GM12872 (cell line): ENCODE data around the gene DRD1.

Experiments used
- TF ChIP-seq, protein P1 (sequence below): IDR thresholded peaks from 3 replicates; pipeline ENCODE4 v1.5.1; 2011; ENCODE audit warnings: low read depth, mild to moderate bottlenecking, low read length, moderate library complexity; ENCODE audit not compliant: insufficient read depth

DRD1 gene

DNA sequence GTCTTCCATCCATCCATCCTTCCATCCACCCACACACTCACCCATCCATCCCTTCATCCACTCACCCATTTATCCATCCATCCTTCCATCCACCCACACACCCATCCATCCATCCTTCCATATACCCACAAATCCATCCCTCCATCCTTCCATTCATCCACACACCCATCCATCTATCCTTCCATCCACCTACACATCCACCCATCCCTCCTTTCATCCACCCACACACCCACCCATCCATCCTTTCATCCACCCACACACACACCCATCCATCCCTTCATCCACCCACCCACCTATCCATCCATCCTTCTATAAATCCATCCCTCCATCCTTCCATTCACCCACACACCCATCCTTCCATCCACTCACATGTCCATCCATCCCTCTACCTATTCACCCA, 23.6 kb downstream of the DRD1 start:
- TF ChIP-seq, protein P1, sequence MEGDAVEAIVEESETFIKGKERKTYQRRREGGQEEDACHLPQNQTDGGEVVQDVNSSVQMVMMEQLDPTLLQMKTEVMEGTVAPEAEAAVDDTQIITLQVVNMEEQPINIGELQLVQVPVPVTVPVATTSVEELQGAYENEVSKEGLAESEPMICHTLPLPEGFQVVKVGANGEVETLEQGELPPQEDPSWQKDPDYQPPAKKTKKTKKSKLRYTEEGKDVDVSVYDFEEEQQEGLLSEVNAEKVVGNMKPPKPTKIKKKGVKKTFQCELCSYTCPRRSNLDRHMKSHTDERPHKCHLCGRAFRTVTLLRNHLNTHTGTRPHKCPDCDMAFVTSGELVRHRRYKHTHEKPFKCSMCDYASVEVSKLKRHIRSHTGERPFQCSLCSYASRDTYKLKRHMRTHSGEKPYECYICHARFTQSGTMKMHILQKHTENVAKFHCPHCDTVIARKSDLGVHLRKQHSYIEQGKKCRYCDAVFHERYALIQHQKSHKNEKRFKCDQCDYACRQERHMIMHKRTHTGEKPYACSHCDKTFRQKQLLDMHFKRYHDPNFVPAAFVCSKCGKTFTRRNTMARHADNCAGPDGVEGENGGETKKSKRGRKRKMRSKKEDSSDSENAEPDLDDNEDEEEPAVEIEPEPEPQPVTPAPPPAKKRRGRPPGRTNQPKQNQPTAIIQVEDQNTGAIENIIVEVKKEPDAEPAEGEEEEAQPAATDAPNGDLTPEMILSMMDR = no peak

DNA sequence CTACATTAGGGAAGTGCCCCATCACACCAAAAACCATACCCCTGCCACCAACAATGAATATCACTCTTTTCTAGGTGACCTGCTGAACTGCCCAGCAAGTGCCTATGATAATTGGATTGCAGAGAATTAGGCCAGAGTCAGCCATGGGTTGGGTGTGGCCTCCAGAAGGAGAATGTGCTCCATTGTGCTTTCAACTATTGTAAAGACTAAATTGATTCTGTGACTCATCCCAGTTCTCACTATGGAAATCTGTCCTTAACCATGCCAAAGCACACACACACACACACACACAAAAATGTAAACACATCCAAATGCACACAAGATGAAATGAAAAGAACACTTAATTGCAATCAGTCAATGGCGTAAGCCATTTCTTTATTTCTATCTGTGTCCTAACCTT, 25.7 kb downstream of the DRD1 start:
- TF ChIP-seq, protein P1 = no peak

DNA sequence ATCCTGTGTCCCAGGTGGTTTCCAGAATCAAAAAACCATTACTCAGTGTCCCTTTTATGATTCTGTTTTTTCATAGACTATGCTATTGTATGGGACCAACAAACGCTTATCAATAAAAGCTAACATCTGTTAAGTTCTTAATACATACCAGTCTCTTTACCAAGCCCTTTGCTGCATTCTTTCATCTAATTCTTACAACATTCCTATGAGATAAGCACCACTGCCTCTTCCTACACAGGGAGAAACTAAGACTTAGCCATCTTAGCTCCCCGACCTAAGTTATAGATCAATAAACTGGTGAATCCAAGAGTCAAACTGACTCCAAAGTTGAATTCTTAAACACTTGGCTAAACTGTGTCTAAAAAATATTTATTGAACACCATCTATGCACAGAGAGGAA, 26.6 kb downstream of the DRD1 start:
- TF ChIP-seq, protein P1 = no peak

DNA sequence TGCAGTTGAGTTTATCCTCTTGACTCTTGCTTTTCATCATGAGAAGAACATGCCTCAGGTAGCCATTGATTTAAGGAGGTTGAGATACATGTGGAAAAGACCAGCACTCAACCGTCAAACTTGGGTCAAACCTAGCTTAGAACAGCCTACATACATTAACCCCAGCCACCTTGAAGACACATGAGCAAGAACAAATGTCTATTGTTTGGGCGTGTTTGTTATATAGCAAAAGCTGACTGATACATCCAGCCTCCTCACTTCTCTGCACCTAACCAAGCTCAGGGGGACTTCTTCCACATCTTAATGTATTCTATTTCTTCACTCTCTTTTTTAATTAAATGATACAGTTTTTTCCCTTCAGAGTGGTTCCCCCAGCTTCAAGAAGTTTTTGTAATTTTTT, 28.7 kb downstream of the DRD1 start:
- TF ChIP-seq, protein P1 = no peak

DNA sequence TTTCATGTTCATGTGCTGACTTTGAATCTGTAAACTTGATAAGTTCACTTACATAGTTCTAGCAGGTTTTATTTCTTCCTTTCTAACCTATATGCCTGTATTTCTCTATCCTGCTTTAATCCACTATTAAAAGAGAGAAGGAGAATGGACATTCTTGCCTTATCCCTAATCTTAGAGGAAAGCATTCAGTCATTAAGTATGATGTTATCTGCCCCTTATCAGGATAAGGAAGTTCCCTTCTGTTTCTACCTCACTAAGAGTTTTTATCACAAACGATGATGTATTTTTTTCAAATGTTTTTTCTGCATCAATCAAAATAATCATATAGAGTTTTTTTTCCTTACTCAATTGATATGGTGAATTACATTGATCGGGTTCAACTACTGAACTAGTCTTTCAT, 33.1 kb downstream of the DRD1 start:
- TF ChIP-seq, protein P1 = no peak

DNA sequence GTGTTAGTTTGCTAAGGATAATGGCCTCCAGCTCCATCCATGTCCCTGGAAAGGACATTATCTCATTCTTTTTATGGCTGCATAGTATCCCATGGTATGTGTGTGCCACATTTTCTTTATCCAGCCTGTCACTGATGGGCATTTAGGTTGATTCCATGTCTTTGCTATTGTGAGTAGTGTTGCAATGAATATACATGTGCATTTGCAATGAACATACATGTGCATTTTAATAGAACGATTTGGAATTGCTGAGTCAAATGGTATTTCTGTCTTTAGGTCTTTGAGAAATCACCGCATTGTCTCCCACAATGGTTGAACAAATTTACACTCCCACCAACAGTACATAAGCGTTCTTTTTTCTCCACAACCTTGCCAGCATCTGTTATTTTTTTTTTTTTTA, 37.7 kb downstream of the DRD1 start:
- TF ChIP-seq, protein P1 = no peak

DNA sequence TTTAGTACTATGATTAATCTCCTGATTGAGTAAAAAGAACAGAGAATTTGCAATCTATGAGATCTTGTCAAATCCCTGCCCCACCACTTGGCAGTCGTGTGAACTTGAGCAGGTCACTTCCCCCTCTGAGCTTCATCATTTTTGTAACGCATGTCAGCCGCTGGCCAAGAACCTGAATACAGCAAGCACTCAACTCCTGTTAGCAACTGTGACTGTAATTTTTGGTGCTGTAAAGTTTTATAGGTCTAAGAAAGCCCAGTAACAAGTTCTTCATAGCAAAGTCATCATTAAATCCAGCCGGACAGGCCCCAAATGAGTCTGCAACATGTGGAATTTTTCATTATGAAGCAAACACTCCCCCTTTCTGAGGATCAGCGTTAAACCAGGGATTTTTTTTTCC, 49.4 kb downstream of the DRD1 start:
- TF ChIP-seq, protein P1 = no peak

DNA sequence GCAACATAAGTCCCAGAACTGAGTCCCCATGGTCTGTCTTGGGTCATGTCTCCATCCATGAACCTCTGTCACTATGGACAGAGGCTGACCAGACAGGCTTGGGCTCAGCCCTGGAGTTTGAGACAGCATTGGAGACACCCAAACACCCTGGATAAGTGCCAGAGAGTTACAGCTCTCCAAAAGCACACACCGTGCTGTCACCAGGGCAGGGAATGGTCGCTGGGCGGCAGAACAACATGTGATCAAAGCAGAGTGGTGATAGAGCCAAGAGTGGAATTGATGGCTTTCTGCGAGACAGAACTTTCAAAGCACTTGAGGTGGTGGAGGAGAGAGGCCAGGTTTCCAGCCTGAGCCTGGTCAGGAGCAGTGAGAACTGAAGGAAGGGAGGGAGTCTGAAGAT, 50.1 kb downstream of the DRD1 start:
- TF ChIP-seq, protein P1 = no peak
